Heart left ventricle (tissue), 16 donors: Measurements from ENCODE around the gene F5. TPM values are rescaled to one million over a fixed set of nuclear protein-coding genes. Genes with fewer than 3 reads are reported as not detected.

Experiments used
- ATAC-seq, 4 donors: fragments of 200-7000 bp; cut with Tn5 transposase; one replicate each; pipeline ENCODE4 v1.9.1; 2020 to 2022; ENCODE audit warnings: moderate library complexity in 4 of 4, mild to moderate bottlenecking in 3 of 4, moderate number of reproducible peaks in 1 of 4
- DNase-seq, 5 donors: peaks; one replicate each; pipeline ENCODE4 v3.0.0-alpha.2; 2020
- H3K27ac ChIP-seq, 12 donors: fragments of 200-600 bp; sonication (generic) in 4 of 12; one replicate each; pipeline versions ENCODE4 v1.5.0 to v1.8.0; 2016 to 2022; ENCODE audit warnings: mild to moderate bottlenecking in 2 of 12
- H3K27me3 ChIP-seq, 9 donors: fragments of 200-600 bp; sonication (generic) in 2 of 9; one replicate each; pipeline versions ENCODE4 v1.5.1 to v1.8.0; 2016 to 2022; ENCODE audit warnings: mild to moderate bottlenecking in 3 of 9
- H3K36me3 ChIP-seq, 9 donors: fragments of 200-600 bp; sonication (generic) in 2 of 9; one replicate each; pipeline versions ENCODE4 v1.5.0 to v1.8.0; 2018 to 2022; ENCODE audit warnings: mild to moderate bottlenecking in 2 of 9
- H3K4me1 ChIP-seq, 12 donors: fragments of 200-600 bp; sonication (generic) in 4 of 12; one replicate each; pipeline versions ENCODE4 v1.5.0 to v1.8.0; 2016 to 2022; ENCODE audit warnings: mild to moderate bottlenecking in 3 of 12
- H3K4me3 ChIP-seq, 12 donors: fragments of 200-600 bp; sonication (generic) in 4 of 12; one replicate each; pipeline versions ENCODE4 v1.5.0 to v1.8.0; 2017 to 2022; ENCODE audit warnings: mild to moderate bottlenecking in 9 of 12, moderate library complexity in 4 of 12
- H3K9me3 ChIP-seq, 12 donors: fragments of 200-600 bp; sonication (generic) in 4 of 12; one replicate each; pipeline versions ENCODE4 v1.5.0 to v1.8.0; 2016 to 2022; ENCODE audit warnings: mild to moderate bottlenecking in 1 of 12
- POLR2A ChIP-seq, 2 donors: fragments of 450-650 bp; IDR thresholded peaks; one replicate each; pipeline ENCODE4 v1.6.1; 2017; ENCODE audit warnings: antibody characterized with exemption in 2 of 2, mild to moderate bottlenecking in 2 of 2, moderate library complexity in 2 of 2
- WGBS, 4 donors: extraction: QIAGEN DNeasy Blood & Tissue Kit in 2 of 4; methylation state at CpG; one replicate each; pipeline versions ENCODE4 v1.1.5 to v1.1.7; 2013 to 2018; 5-methylcytosine and 5-hydroxymethylcytosine counted together
- intact Hi-C, 10 donors: fragments of 100-400 bp; cut with DNase I; formaldehyde crosslinking; loops; one replicate each; pipeline versions ENCODE4 v1.11.1 to v1.14.2; 2022
- polyA plus RNA-seq, 2 donors: library from polyadenylated mRNA; stranded (reverse); fragments of 200-250 nt; gene quantifications; one replicate each; pipeline ENCODE4 v1.2.3, GENCODE V29; 2013
- total RNA-seq, 9 donors: library from RNA; depleted of rRNA in 2 of 9; stranded (reverse); fragments of >200 nt in 2 of 9; fragmentation: NEBNext Ultra II Directional in 3 of 9; extraction: Animal tissue kit (Norgen Biotek cat#: 25700) in 3 of 9; gene quantifications; one replicate each; pipeline versions ENCODE4 v1.1.0 to v1.2.4, GENCODE V29; 2016 to 2023
- TF ChIP-seq, protein P1 (sequence below), 12 donors: fragments of 200-600 bp; sonication (generic) in 4 of 12; IDR thresholded peaks; one replicate each; pipeline versions ENCODE4 v1.5.0 to v1.8.0; 2018 to 2022; ENCODE audit warnings: antibody characterized with exemption in 12 of 12, mild to moderate bottlenecking in 5 of 12
- donor health status: ischemic (EF 13 %, LVEDD 7.1; RV severe dilation, severe dysfunction).
- donor health status: healthy with polysubstance abuse.
- donor health status: DM: no; HTN: yes; CAD: no.
- donor health status: DM: no; HTN: no; CAD: no.
- donor health status: ischemic (EF 25% LVEDD 6.9; RV normal size, moderate dysfunction).
- donor health status: ischemic (EF 25% LVEDD 5.7; RV mildly dilated, moderate dysfunction).
- donor health status: healthy.
- donor health status: DM: yes; HTN: yes; CAD: no.
- donor health status: ischemic (EF 35%, LVEDD 5.7; RV mildly dilated, moderate dysfunction).
- donor health status: nonischemic (EF 11% LVEDD 7.7; RV severe dilation, severe dysfunction).
- donor health status: DM: yes; HTN: yes; CAD: no.
- donor health status: PGD.
- donor health status: ischemic (EF 29% LVEDD 5.4; RV normal size, mild dysfunction).
- donor health status: nonischemic (EF 23%, LVEDD 6.1; RV moderate dilation, normal function).

The F5 gene
- total and polyA plus RNA-seq, 11 donors = 0.93 to 43.3 (median 18.0) TPM

DNA sequence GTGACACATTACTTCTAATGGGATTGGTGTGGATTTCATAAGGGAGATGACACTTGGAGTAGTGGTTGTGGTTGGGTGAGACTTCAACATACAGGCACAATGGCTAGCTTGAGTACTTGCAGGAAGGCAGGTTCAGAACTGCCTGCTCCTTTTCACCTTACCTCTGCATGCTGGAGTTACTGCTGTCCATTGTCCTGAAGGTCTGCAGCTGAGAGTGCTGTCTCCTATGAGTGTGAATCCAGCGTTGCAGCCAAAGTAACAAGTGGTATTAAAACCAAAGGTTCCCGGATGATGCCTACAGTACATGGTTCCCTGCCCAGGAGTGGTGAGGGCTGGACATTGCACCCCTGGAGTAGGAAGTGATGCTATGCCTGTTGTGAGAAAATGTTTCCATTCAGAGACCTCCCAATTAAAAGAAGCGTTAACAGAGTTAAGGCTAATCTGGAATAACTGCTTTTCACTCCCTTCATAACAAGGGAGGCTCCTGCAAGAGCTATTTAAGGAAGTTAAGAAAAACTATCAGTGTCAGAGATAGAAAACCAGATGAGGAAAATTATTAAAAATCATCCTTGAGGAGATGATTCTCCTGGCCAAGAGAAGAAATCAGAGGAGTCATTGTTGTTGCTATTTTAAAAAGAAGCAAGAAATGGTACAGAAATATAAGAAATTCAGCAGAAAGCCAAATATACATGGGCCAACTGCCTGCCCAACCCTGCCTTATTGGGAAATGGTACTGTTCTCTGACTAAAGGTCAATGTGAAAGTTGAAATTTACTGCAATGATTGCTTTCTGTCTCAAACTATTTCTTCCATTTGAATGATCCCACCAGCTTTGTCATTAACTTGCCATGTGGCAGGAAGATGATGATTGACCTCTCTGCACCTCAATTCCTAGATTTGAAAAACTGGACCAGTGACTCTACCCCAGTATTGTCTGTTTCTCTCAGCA, 9.8 kb upstream of the F5 start:
- no peaks in the 10 kb centered on the region for H3K4me1 ChIP-seq
- H3K27ac ChIP-seq = no peak overlapping the region
- H3K36me3 ChIP-seq = no peaks in the 10 kb centered on the region
- H3K4me3 ChIP-seq = no peak overlapping the region
- DNase-seq = no peak
- H3K27me3 ChIP-seq = peaks cover 0 to 8% (median 0%) of the 10 kb centered on the region in 9 donors
- H3K9me3 ChIP-seq = no peaks in the 10 kb centered on the region
- 43 to 57% (median 49%) methylated on average over 3 of the region's 3 CpGs for WGBS, 4 donors
- no peak for TF ChIP-seq POLR2A (IDR thresholded peaks at IDR 0.05)
- TF ChIP-seq, protein P1, sequence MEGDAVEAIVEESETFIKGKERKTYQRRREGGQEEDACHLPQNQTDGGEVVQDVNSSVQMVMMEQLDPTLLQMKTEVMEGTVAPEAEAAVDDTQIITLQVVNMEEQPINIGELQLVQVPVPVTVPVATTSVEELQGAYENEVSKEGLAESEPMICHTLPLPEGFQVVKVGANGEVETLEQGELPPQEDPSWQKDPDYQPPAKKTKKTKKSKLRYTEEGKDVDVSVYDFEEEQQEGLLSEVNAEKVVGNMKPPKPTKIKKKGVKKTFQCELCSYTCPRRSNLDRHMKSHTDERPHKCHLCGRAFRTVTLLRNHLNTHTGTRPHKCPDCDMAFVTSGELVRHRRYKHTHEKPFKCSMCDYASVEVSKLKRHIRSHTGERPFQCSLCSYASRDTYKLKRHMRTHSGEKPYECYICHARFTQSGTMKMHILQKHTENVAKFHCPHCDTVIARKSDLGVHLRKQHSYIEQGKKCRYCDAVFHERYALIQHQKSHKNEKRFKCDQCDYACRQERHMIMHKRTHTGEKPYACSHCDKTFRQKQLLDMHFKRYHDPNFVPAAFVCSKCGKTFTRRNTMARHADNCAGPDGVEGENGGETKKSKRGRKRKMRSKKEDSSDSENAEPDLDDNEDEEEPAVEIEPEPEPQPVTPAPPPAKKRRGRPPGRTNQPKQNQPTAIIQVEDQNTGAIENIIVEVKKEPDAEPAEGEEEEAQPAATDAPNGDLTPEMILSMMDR (IDR thresholded peaks at IDR 0.05) = no peak
- intact Hi-C loops = loop anchor here in 2 of 10 donors (5.0 kb wide), 2 partner anchors 121 to 211 kb away; no protein-coding TSS in a partner anchor
- peak in 2 of 4 donors; percentile 24 to 56 for ATAC-seq

DNA sequence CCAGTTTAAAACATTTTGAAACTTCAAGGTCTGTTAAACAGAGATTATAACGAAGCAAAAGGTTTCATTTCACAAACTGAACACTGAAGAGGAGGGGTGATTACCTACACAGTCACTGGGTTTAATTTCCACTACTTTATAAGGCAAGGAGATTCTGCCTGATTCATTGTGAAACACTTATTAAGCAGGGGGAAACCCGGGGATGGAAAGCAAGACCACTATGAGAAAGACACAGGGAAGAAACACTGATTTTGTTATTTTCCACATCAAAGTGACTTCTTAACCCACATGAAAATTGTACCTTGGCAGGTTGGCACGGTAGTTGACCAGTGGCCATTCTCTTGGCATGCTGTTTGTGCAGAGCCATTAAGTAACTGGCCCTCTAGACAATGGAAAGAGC, 8.1 kb upstream of the F5 start:
- no peaks in the 10 kb centered on the region for H3K36me3 ChIP-seq
- H3K4me1 ChIP-seq = no peaks in the 10 kb centered on the region
- no peak for TF ChIP-seq POLR2A (IDR thresholded peaks at IDR 0.05)
- TF ChIP-seq, protein P1 (IDR thresholded peaks at IDR 0.05) = no peak
- peaks cover 0 to 8% (median 0%) of the 10 kb centered on the region in 9 donors for H3K27me3 ChIP-seq
- H3K4me3 ChIP-seq = no peak overlapping the region
- H3K27ac ChIP-seq = no peak overlapping the region
- ATAC-seq = no peak
- H3K9me3 ChIP-seq = no peaks in the 10 kb centered on the region
- DNase-seq = no peak
- 60 to 65% (median 63%) methylated on average over 3 of the region's 3 CpGs for WGBS, 4 donors
- intact Hi-C loops = no loop called here

DNA sequence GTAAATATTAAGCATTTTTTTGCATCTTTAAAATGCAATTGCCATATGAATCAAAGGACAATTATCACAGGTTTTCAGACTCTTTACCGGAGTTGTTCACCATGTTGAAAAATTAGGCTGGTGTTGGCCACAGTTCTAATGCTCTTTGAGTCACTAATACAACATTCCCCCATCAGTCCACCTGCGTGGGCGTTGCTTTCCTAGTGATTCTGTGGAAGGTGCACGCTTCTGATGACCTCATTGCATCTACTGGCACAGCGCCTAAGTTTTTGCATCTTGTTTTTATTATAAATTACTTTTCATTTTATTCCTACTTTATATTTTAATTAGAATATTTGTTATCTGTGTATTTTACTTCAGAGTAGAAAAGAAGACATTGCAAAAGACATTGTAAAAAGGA, 4.7 kb upstream of the F5 start:
- DNase-seq = no peak
- no peak for ATAC-seq
- Histone ChIP-seq H3K27ac (no peak overlapping the region), H3K9me3 (no peaks in the 10 kb centered on the region), H3K4me3 (no peak overlapping the region), H3K36me3 (no peaks in the 10 kb centered on the region), H3K4me1 (peaks cover 0 to 12% (median 8%) of the 10 kb centered on the region in 12 donors), H3K27me3 (peaks cover 0 to 9% (median 0%) of the 10 kb centered on the region in 9 donors)
- TF ChIP-seq, protein P1 (IDR thresholded peaks at IDR 0.05) = no peak
- no peak for TF ChIP-seq POLR2A (IDR thresholded peaks at IDR 0.05)
- WGBS, 4 donors = 77 to 86% (median 85%) methylated on average over 5 of the region's 5 CpGs
- intact Hi-C loops = no loop called here

DNA sequence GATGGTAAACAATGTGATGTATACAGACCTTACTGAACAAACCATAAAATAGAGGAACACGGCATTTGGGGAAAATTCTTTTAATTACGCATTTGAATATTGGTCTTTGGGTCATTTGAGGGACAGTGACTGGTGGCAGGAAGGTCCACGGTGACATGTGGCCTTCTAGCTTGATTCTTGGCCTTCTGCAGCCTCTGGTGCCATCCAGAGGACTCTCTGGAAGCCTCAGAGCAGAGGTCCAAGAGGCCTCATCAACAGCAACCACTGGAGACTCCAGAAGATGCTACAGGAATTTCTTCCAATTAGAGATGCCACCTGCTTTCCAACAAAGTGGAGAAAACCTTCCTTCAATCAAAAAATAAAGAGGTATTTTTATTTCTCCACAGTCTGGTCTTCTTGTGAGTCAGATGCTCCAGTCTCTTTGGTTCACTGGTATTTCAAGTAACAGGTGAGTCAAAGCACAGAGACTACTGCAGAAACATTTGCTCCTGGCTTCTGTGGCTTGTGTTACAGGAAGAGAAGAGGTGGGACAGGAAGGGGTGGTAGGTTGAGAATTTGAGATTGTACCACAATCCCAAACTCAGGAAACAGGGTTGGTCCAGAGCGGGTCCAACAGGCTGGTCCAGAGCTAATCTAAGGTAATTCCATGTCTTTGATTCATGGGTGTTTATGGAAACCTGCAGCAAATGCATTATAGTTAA, 2.7 kb upstream of the F5 start:
- Histone ChIP-seq H3K4me1 (peaks cover 0 to 23% (median 9%) of the 10 kb centered on the region in 12 donors), H3K27ac (no peak overlapping the region), H3K27me3 (peaks cover 0 to 19% (median 0%) of the 10 kb centered on the region in 9 donors), H3K4me3 (no peak overlapping the region), H3K36me3 (no peaks in the 10 kb centered on the region), H3K9me3 (no peaks in the 10 kb centered on the region)
- ATAC-seq (no peak), DNase-seq (no peak)
- intact Hi-C loops = loop anchor here in 2 of 10 donors (2.0 to 5.0 kb wide), 2 partner anchors 40 to 123 kb away; partner anchors contain the start of gene SELL (in 1 of the 2)
- TF ChIP-seq POLR2A (IDR thresholded peaks at IDR 0.05) = no peak
- TF ChIP-seq, protein P1 (IDR thresholded peaks at IDR 0.05) = no peak
- WGBS, 4 donors = 77 to 84% (median 80%) methylated on average over 4 of the region's 4 CpGs
